ENCODE data around the gene LRCH1.

DNA sequence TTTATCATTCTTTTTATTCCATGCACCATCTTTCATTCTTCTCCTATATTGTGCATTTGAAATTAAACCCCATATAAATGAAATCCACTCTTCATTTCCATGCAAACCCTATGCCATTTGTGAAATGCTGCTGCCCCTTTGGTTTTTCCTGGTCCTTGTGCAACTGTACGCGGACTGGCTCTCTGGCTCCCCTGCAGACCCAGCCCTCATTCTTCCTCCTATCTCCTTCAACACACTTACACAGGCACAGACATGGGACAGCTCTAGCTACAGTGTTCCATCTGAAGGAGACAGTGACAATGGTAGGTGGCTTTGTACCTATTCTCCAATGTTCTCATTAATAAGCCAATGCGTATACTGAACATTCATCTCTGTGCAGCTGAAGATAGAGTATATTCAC lies 162.4 kb downstream of the LRCH1 start:
- no peak for TF ChIP-seq POLR2AphosphoS5 (IDR thresholded peaks at IDR 0.05)
- TF ChIP-seq, protein P1, sequence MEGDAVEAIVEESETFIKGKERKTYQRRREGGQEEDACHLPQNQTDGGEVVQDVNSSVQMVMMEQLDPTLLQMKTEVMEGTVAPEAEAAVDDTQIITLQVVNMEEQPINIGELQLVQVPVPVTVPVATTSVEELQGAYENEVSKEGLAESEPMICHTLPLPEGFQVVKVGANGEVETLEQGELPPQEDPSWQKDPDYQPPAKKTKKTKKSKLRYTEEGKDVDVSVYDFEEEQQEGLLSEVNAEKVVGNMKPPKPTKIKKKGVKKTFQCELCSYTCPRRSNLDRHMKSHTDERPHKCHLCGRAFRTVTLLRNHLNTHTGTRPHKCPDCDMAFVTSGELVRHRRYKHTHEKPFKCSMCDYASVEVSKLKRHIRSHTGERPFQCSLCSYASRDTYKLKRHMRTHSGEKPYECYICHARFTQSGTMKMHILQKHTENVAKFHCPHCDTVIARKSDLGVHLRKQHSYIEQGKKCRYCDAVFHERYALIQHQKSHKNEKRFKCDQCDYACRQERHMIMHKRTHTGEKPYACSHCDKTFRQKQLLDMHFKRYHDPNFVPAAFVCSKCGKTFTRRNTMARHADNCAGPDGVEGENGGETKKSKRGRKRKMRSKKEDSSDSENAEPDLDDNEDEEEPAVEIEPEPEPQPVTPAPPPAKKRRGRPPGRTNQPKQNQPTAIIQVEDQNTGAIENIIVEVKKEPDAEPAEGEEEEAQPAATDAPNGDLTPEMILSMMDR (IDR thresholded peaks at IDR 0.05): no peak
